Measurements from ENCODE around the gene VPS50.
"Not testable (repeated sequence)": the region's sequence is repeated elsewhere in the genome, so short reads cannot be mapped to it uniquely, and the experiment has no call there.

VPS50 gene

DNA sequence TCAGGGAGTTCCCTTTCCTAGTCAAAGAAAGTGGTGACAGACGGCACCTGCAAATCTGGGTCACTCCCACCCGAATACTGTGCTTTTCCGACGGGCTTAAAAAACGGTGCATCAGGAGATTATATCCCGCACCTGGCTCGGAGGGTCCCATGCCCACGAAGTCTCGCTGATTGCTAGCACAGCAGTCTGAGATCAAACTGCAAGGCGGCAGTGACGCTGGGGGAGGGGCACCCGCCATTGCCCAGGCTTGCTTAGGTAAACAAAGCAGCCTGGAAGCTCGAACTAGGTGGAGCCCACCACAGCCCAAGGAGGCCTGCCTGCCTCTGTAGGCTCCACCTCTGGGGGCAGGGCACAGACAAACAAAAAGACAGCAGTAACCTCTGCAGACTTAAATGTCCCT lies 110.0 kb downstream of the VPS50 start:
- not testable (repeated sequence) for H3K4me1 ChIP-seq (ENCODE audit: control insufficient read depth, insufficient read depth, low read length); H3K4me2 ChIP-seq (ENCODE audit: low read length); H3K4me3 ChIP-seq (ENCODE audit: low read length); H3K9ac ChIP-seq (ENCODE audit: low read depth, low read length); H3K9me3 ChIP-seq (replicated peaks; ENCODE audit: low read length); H3K36me3 ChIP-seq (ENCODE audit: insufficient read depth, low read length); H3K27me3 ChIP-seq (ENCODE audit: control insufficient read depth, insufficient read depth, low read length)

DNA sequence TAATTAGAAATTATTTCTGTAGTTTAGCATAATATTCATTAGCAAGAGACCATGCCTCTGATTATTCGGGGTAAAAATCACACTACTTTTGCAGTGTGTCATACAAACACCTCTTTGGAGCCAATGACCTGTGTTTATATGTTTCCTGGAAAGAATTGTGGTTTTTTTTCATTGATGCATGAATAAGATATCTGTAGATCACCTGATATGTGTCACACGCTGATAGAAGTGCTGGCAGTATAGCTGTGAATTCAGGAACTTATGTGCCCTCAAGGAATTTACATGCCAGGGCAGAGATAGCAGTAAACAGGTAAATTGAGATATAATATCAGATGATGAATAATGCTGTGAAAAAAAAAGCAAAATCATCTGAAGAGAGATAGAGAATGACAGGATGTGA lies 118.2 kb downstream of the VPS50 start:
- no peaks in the 10 kb centered on the region for H3K4me1 ChIP-seq (ENCODE audit: control insufficient read depth, insufficient read depth, low read length)
- H3K36me3 ChIP-seq (ENCODE audit: insufficient read depth, low read length), result no peaks in the 10 kb centered on the region
- no peaks in the 10 kb centered on the region for H3K9me3 ChIP-seq (replicated peaks; ENCODE audit: low read length)

DNA sequence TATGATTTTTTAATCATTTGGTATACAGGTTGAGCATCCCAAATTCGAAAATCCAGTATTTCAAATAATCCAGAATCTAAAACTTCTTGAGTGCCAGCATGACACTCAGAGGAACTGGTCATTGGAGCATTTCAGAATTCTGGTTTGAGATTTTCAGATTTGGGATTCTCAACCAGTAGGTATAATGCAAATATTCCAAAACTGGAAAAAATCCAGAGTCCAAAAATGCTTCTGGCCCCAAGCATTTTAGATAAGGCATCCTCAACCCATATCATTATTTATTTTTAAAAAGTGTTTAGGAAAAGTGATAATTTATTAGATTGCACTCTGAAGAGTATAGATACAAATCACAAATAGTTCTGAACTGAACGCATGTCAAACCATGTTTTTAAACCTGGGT lies 120.7 kb downstream of the VPS50 start:
- H3K4me1 ChIP-seq (ENCODE audit: control insufficient read depth, insufficient read depth, low read length), result no peaks in the 10 kb centered on the region
- H3K36me3 ChIP-seq (ENCODE audit: insufficient read depth, low read length), result no peaks in the 10 kb centered on the region
- H3K4me2 ChIP-seq (ENCODE audit: low read length), result no peak overlapping the region

More for the DNA sequence above, 118.2 kb downstream of the VPS50 start:
- Histone ChIP-seq H3K4me2 (ENCODE audit: low read length) (no peak overlapping the region), H3K27me3 (ENCODE audit: control insufficient read depth, insufficient read depth, low read length) (no peaks in the 10 kb centered on the region), H3K4me3 (ENCODE audit: low read length) (no peak overlapping the region), H3K9ac (ENCODE audit: low read depth, low read length) (no peak overlapping the region)

GRCh38 chr7:93354815-93355214 lies 122.6 kb downstream of the VPS50 start:
- no peaks in the 10 kb centered on the region for H3K27me3 ChIP-seq (ENCODE audit: control insufficient read depth, insufficient read depth, low read length)
- no peaks in the 10 kb centered on the region for H3K4me1 ChIP-seq (ENCODE audit: control insufficient read depth, insufficient read depth, low read length)
- H3K9ac ChIP-seq (ENCODE audit: low read depth, low read length), result no peak overlapping the region
- no peak overlapping the region for H3K4me2 ChIP-seq (ENCODE audit: low read length)
- H3K4me3 ChIP-seq (ENCODE audit: low read length), result no peak overlapping the region
- H3K36me3 ChIP-seq (ENCODE audit: insufficient read depth, low read length), result no peaks in the 10 kb centered on the region
- no peaks in the 10 kb centered on the region for H3K9me3 ChIP-seq (replicated peaks; ENCODE audit: low read length)

More for the DNA sequence above, 120.7 kb downstream of the VPS50 start:
- H3K9me3 ChIP-seq (replicated peaks; ENCODE audit: low read length), result no peaks in the 10 kb centered on the region
- no peak overlapping the region for H3K9ac ChIP-seq (ENCODE audit: low read depth, low read length)
- H3K4me3 ChIP-seq (ENCODE audit: low read length), result no peak overlapping the region
- H3K27me3 ChIP-seq (ENCODE audit: control insufficient read depth, insufficient read depth, low read length), result no peaks in the 10 kb centered on the region

DNA sequence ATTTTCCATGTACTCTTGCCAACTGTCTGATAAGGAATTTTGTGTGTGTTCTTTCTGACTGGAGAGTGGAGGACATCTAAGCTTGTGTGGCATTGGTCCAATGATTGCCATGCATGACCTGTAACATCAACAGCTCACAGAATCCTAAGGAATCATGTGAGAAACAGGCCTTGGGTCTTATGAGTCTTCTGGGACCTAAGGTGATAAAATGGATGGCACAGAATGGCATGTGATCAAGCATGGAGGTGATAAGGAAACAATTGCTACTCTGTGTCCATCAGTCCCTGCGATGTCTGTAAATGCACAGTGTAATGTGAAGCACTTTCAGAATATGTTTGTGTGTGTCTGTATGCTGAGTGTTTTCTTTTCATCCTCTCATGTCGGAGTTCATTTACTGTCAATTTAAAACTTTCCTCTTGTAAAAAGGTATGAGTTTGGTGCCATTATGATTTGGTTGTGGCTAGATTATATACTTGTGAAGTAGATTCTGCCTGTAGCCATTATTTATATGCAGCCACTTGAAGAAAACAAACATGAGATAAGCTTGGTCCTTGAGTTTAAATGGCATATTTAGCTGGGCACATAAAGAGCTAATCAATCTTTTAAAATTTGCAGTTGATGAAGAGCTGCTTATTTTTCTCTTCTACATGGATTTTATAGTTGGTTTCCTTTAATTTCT lies 127.5 kb downstream of the VPS50 start:
- no peaks in the 10 kb centered on the region for H3K9me3 ChIP-seq (replicated peaks; ENCODE audit: low read length)
- H3K4me3 ChIP-seq (ENCODE audit: low read length), result no peak overlapping the region
- no peaks in the 10 kb centered on the region for H3K4me1 ChIP-seq (ENCODE audit: control insufficient read depth, insufficient read depth, low read length)
- H3K27me3 ChIP-seq (ENCODE audit: control insufficient read depth, insufficient read depth, low read length), result no peaks in the 10 kb centered on the region
- no peak overlapping the region for H3K4me2 ChIP-seq (ENCODE audit: low read length)
- H3K9ac ChIP-seq (ENCODE audit: low read depth, low read length), result no peak overlapping the region
- no peaks in the 10 kb centered on the region for H3K36me3 ChIP-seq (ENCODE audit: insufficient read depth, low read length)

DNA sequence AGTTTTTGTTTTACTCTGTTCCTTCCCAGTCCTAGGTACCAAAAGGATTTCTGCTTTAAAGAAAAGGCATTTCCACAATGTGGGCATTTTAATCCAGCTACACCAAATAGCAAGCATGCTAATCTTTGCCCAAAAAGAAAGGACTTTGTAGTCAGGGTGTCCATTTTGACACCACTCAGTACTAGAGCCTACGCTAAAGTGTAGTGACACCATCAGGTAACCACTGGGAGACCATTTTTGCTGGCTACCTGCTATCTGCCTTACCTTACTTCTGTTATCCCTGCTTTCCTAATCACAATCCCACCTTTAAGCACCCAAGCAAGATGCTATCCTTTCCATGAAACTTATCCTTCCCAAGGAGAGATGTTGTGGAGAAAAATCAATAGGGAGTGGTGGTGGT lies 129.7 kb downstream of the VPS50 start:
- no peak overlapping the region for H3K9ac ChIP-seq (ENCODE audit: low read depth, low read length)
- H3K27me3 ChIP-seq (ENCODE audit: control insufficient read depth, insufficient read depth, low read length), result no peaks in the 10 kb centered on the region
- no peak overlapping the region for H3K4me3 ChIP-seq (ENCODE audit: low read length)
- no peaks in the 10 kb centered on the region for H3K9me3 ChIP-seq (replicated peaks; ENCODE audit: low read length)
- H3K4me1 ChIP-seq (ENCODE audit: control insufficient read depth, insufficient read depth, low read length), result no peaks in the 10 kb centered on the region
- no peak overlapping the region for H3K4me2 ChIP-seq (ENCODE audit: low read length)
- no peaks in the 10 kb centered on the region for H3K36me3 ChIP-seq (ENCODE audit: insufficient read depth, low read length)

DNA sequence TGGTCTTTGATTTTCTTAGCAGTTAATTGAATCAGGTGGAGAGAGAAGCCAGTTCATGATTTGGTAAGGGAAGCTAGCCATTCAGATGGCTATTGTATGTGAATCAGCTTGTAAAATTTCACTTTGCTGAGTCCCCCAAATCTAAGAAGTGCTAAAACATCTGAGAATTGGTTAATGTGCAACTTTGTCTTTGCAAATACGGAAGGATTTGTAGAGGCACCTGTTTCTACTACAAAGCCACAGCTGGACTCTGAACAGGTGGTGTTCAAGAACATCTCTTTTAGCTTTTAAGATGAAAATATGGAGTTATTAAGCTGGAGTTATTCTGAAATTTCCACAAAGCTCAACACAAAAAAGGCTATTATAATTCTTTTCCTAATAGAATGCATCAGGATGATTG lies 132.6 kb downstream of the VPS50 start:
- no peaks in the 10 kb centered on the region for H3K9me3 ChIP-seq (replicated peaks; ENCODE audit: low read length)
- no peak overlapping the region for H3K9ac ChIP-seq (ENCODE audit: low read depth, low read length)
- H3K4me2 ChIP-seq (ENCODE audit: low read length), result no peak overlapping the region
- no peaks in the 10 kb centered on the region for H3K27me3 ChIP-seq (ENCODE audit: control insufficient read depth, insufficient read depth, low read length)
- H3K4me1 ChIP-seq (ENCODE audit: control insufficient read depth, insufficient read depth, low read length), result no peaks in the 10 kb centered on the region
- H3K4me3 ChIP-seq (ENCODE audit: low read length), result no peak overlapping the region
- no peaks in the 10 kb centered on the region for H3K36me3 ChIP-seq (ENCODE audit: insufficient read depth, low read length)

GRCh38 chr7:93365341-93365740 lies 133.2 kb downstream of the VPS50 start:
- H3K9ac ChIP-seq (ENCODE audit: low read depth, low read length), result no peak overlapping the region
- no peak overlapping the region for H3K4me3 ChIP-seq (ENCODE audit: low read length)
- no peaks in the 10 kb centered on the region for H3K36me3 ChIP-seq (ENCODE audit: insufficient read depth, low read length)
- H3K4me1 ChIP-seq (ENCODE audit: control insufficient read depth, insufficient read depth, low read length), result no peaks in the 10 kb centered on the region
- H3K27me3 ChIP-seq (ENCODE audit: control insufficient read depth, insufficient read depth, low read length), result no peaks in the 10 kb centered on the region
- H3K4me2 ChIP-seq (ENCODE audit: low read length), result no peak overlapping the region
- H3K9me3 ChIP-seq (replicated peaks; ENCODE audit: low read length), result no peaks in the 10 kb centered on the region

- Histone ChIP-seq H3K27me3 (ENCODE audit: control insufficient read depth, insufficient read depth, low read length) (no peaks in the 10 kb centered on the region), H3K9ac (ENCODE audit: low read depth, low read length) (no peak overlapping the region), H3K9me3 (replicated peaks; ENCODE audit: low read length) (no peaks in the 10 kb centered on the region), H3K36me3 (ENCODE audit: insufficient read depth, low read length) (no peaks in the 10 kb centered on the region), H3K4me2 (ENCODE audit: low read length) (no peak overlapping the region), H3K4me3 (ENCODE audit: low read length) (no peak overlapping the region), H3K4me1 (ENCODE audit: control insufficient read depth, insufficient read depth, low read length) (no peaks in the 10 kb centered on the region)
Measured at GRCh38 chr7:93366816-93367215, 134.7 kb downstream of the VPS50 start.

DNA sequence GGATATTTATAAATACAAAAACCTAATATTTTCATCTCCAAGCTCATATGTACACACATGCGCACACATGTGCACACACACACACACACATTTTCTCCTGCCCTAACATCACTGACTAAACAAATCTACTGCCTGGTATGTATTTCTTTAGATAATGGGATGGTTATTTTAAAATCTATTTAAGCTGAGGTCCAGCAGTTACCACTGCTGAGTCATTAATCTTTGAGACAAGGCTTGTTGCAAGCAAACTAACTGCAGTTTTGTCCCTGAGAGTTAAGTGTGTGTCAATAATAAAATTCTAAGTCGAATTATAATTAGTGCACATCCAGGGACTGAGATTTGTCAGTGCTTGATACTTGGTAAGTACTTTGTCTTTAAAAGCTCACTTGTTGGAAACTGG lies 135.1 kb downstream of the VPS50 start:
- H3K9me3 ChIP-seq (replicated peaks; ENCODE audit: low read length), result no peaks in the 10 kb centered on the region
- H3K4me3 ChIP-seq (ENCODE audit: low read length), result no peak overlapping the region
- no peak overlapping the region for H3K4me2 ChIP-seq (ENCODE audit: low read length)
- H3K36me3 ChIP-seq (ENCODE audit: insufficient read depth, low read length), result no peaks in the 10 kb centered on the region
- no peaks in the 10 kb centered on the region for H3K27me3 ChIP-seq (ENCODE audit: control insufficient read depth, insufficient read depth, low read length)
- H3K4me1 ChIP-seq (ENCODE audit: control insufficient read depth, insufficient read depth, low read length), result no peaks in the 10 kb centered on the region
- no peak overlapping the region for H3K9ac ChIP-seq (ENCODE audit: low read depth, low read length)

DNA sequence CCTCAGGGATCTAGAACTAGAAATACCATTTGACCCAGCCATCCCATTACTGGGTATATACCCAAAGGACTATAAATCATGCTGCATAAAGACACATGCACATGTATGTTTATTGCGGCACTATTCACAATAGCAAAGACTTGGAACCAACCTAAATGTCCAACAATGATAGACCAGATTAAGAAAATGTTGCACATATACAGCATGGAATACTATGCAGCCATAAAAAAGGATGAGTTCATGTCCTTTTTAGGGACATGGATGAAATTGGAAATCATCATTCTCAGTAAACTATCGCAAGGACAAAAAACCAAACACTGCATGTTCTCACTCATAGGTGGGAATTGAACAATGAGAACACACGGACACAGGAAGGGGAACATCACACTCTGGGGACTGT lies 138.8 kb downstream of the VPS50 start:
- H3K9me3 ChIP-seq (replicated peaks; ENCODE audit: low read length); H3K36me3 ChIP-seq (ENCODE audit: insufficient read depth, low read length); H3K27me3 ChIP-seq (ENCODE audit: control insufficient read depth, insufficient read depth, low read length); H3K4me1 ChIP-seq (ENCODE audit: control insufficient read depth, insufficient read depth, low read length); H3K4me2 ChIP-seq (ENCODE audit: low read length); H3K4me3 ChIP-seq (ENCODE audit: low read length); H3K9ac ChIP-seq (ENCODE audit: low read depth, low read length): not testable (repeated sequence)

DNA sequence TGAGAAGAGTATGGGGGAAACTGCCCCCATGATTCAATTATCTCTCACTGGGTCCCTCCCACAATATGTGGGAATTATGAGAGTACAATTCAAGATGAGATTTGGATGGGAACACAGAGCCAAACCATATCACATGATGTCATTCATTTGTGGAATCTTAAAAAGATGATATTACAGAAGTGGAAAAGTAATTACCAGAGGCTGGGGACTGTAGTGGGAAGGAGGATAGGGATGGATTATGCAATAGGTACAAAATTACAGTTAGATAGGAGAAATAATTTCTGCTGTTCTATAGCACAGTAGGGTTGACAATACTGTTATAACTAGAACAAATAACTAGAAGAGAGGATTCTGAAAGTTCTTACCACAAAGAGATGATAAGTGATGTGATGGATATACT lies 141.4 kb downstream of the VPS50 start:
- Histone ChIP-seq H3K4me3 (ENCODE audit: low read length) (no peak overlapping the region), H3K4me1 (ENCODE audit: control insufficient read depth, insufficient read depth, low read length) (no peaks in the 10 kb centered on the region), H3K9me3 (replicated peaks; ENCODE audit: low read length) (no peaks in the 10 kb centered on the region)

More for the DNA sequence above, 141.4 kb downstream of the VPS50 start:
- H3K36me3 ChIP-seq (ENCODE audit: insufficient read depth, low read length), result no peaks in the 10 kb centered on the region
- no peak overlapping the region for H3K9ac ChIP-seq (ENCODE audit: low read depth, low read length)
- H3K4me2 ChIP-seq (ENCODE audit: low read length), result no peak overlapping the region
- peaks cover 9% of the 10 kb centered on the region for H3K27me3 ChIP-seq (ENCODE audit: control insufficient read depth, insufficient read depth, low read length)
